ENCODE results near the gene MACROD2. TPM values are rescaled to one million over a fixed set of nuclear protein-coding genes. Genes with fewer than 3 reads are reported as not detected.

Gene MACROD2
- total and polyA plus RNA-seq, 2 experiments from 2014 or later = 2.8 to 4.3 TPM

DNA sequence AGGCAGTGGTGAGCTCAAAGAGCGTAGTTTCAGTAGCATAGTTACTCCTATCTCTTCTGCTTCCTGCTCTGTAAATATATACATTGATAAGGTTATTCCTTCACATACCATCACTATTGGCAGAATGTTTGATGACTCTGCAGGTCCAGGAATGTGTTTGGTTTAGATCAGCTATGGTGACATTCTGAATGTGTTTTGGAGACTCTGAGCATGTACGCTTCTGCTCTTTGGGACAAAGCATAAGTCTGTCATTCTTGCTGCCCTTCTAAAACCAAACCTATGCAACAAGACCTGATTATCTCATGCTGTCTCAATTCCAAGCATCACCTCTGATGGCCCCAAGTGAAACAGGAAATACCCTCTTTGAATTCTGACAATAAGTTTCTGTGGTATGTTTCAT lies 1503.6 kb downstream of the MACROD2 start:
- Mint-ChIP-seq H3K27me3 (ENCODE audit: insufficient read depth, low read depth, poor library complexity) (peaks cover 3% of the 10 kb centered on the region), H3K4me1 (peaks cover 14% of the 10 kb centered on the region), H3K27ac (no peak overlapping the region), H3K4me3 (no peak overlapping the region), H3K9me3 (peaks cover 7% of the 10 kb centered on the region; the same call in 1 of the 3 replicates), H3K36me3 (ENCODE audit: low read depth) (peaks cover 6% of the 10 kb centered on the region; the same call in 1 of the 3 replicates)
- Histone ChIP-seq H3K9me2 (ENCODE audit: insufficient read depth) (peaks cover 5% of the 10 kb centered on the region), H3K27me3 (ENCODE audit: insufficient read depth) (no peaks in the 10 kb centered on the region), H3F3A (replicated peaks; ENCODE audit: low read depth) (no peaks in the 10 kb centered on the region), H4K20me1 (replicated peaks; ENCODE audit: insufficient read depth) (no peaks in the 10 kb centered on the region), H3K27ac (ENCODE audit: low read depth) (no peak overlapping the region), H3K36me3 (ENCODE audit: insufficient read depth) (no peaks in the 10 kb centered on the region), H3K4me3 (no peak overlapping the region), H3K4me1 (ENCODE audit: insufficient read depth) (no peaks in the 10 kb centered on the region), H3K4me2 (no peak overlapping the region), H3K79me2 (replicated peaks; ENCODE audit: insufficient read depth) (no peaks in the 10 kb centered on the region), H2AFZ (no peak overlapping the region)
- TF ChIP-seq, protein P1, sequence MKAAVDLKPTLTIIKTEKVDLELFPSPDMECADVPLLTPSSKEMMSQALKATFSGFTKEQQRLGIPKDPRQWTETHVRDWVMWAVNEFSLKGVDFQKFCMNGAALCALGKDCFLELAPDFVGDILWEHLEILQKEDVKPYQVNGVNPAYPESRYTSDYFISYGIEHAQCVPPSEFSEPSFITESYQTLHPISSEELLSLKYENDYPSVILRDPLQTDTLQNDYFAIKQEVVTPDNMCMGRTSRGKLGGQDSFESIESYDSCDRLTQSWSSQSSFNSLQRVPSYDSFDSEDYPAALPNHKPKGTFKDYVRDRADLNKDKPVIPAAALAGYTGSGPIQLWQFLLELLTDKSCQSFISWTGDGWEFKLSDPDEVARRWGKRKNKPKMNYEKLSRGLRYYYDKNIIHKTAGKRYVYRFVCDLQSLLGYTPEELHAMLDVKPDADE (IDR thresholded peaks at IDR 0.05) = no peak
- no peak for TF ChIP-seq NANOG (IDR thresholded peaks at IDR 0.05; ENCODE audit: borderline replicate concordance)
- no peak for TF ChIP-seq JUNB (IDR thresholded peaks at IDR 0.05; ENCODE audit: unreplicated experiment)
- TF ChIP-seq, protein P2, sequence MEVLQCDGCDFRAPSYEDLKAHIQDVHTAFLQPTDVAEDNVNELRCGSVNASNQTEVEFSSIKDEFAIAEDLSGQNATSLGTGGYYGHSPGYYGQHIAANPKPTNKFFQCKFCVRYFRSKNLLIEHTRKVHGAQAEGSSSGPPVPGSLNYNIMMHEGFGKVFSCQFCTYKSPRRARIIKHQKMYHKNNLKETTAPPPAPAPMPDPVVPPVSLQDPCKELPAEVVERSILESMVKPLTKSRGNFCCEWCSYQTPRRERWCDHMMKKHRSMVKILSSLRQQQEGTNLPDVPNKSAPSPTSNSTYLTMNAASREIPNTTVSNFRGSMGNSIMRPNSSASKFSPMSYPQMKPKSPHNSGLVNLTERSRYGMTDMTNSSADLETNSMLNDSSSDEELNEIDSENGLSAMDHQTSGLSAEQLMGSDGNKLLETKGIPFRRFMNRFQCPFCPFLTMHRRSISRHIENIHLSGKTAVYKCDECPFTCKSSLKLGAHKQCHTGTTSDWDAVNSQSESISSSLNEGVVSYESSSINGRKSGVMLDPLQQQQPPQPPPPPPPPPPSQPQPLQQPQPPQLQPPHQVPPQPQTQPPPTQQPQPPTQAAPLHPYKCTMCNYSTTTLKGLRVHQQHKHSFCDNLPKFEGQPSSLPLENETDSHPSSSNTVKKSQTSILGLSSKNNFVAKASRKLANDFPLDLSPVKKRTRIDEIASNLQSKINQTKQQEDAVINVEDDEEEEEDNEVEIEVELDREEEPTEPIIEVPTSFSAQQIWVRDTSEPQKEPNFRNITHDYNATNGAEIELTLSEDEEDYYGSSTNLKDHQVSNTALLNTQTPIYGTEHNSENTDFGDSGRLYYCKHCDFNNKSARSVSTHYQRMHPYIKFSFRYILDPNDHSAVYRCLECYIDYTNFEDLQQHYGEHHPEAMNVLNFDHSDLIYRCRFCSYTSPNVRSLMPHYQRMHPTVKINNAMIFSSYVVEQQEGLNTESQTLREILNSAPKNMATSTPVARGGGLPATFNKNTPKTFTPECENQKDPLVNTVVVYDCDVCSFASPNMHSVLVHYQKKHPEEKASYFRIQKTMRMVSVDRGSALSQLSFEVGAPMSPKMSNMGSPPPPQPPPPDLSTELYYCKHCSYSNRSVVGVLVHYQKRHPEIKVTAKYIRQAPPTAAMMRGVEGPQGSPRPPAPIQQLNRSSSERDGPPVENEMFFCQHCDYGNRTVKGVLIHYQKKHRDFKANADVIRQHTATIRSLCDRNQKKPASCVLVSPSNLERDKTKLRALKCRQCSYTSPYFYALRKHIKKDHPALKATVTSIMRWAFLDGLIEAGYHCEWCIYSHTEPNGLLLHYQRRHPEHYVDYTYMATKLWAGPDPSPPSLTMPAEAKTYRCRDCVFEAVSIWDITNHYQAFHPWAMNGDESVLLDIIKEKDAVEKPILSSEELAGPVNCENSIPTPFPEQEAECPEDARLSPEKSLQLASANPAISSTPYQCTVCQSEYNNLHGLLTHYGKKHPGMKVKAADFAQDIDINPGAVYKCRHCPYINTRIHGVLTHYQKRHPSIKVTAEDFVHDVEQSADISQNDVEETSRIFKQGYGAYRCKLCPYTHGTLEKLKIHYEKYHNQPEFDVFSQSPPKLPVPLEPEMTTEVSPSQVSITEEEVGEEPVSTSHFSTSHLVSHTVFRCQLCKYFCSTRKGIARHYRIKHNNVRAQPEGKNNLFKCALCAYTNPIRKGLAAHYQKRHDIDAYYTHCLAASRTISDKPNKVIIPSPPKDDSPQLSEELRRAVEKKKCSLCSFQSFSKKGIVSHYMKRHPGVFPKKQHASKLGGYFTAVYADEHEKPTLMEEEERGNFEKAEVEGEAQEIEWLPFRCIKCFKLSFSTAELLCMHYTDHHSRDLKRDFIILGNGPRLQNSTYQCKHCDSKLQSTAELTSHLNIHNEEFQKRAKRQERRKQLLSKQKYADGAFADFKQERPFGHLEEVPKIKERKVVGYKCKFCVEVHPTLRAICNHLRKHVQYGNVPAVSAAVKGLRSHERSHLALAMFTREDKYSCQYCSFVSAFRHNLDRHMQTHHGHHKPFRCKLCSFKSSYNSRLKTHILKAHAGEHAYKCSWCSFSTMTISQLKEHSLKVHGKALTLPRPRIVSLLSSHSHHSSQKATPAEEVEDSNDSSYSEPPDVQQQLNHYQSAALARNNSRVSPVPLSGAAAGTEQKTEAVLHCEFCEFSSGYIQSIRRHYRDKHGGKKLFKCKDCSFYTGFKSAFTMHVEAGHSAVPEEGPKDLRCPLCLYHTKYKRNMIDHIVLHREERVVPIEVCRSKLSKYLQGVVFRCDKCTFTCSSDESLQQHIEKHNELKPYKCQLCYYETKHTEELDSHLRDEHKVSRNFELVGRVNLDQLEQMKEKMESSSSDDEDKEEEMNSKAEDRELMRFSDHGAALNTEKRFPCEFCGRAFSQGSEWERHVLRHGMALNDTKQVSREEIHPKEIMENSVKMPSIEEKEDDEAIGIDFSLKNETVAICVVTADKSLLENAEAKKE (CRISPR knock-in tag; IDR thresholded peaks at IDR 0.05) = no peak
- no peak for TF ChIP-seq EZH2 (IDR thresholded peaks at IDR 0.05; ENCODE audit: low read depth, unreplicated experiment)
- TF ChIP-seq, protein P3, sequence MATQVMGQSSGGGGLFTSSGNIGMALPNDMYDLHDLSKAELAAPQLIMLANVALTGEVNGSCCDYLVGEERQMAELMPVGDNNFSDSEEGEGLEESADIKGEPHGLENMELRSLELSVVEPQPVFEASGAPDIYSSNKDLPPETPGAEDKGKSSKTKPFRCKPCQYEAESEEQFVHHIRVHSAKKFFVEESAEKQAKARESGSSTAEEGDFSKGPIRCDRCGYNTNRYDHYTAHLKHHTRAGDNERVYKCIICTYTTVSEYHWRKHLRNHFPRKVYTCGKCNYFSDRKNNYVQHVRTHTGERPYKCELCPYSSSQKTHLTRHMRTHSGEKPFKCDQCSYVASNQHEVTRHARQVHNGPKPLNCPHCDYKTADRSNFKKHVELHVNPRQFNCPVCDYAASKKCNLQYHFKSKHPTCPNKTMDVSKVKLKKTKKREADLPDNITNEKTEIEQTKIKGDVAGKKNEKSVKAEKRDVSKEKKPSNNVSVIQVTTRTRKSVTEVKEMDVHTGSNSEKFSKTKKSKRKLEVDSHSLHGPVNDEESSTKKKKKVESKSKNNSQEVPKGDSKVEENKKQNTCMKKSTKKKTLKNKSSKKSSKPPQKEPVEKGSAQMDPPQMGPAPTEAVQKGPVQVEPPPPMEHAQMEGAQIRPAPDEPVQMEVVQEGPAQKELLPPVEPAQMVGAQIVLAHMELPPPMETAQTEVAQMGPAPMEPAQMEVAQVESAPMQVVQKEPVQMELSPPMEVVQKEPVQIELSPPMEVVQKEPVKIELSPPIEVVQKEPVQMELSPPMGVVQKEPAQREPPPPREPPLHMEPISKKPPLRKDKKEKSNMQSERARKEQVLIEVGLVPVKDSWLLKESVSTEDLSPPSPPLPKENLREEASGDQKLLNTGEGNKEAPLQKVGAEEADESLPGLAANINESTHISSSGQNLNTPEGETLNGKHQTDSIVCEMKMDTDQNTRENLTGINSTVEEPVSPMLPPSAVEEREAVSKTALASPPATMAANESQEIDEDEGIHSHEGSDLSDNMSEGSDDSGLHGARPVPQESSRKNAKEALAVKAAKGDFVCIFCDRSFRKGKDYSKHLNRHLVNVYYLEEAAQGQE (IDR thresholded peaks at IDR 0.05; ENCODE audit: unreplicated experiment) = no peak
- no peak for TF ChIP-seq STAT1 (IDR thresholded peaks at IDR 0.05; ENCODE audit: unreplicated experiment)
- no peak for TF ChIP-seq ZNF114 (CRISPR knock-in tag; IDR thresholded peaks at IDR 0.05)
- TF ChIP-seq EZH2phosphoT487 (IDR thresholded peaks at IDR 0.05; ENCODE audit: unreplicated experiment) = no peak
- TF ChIP-seq, protein P4, sequence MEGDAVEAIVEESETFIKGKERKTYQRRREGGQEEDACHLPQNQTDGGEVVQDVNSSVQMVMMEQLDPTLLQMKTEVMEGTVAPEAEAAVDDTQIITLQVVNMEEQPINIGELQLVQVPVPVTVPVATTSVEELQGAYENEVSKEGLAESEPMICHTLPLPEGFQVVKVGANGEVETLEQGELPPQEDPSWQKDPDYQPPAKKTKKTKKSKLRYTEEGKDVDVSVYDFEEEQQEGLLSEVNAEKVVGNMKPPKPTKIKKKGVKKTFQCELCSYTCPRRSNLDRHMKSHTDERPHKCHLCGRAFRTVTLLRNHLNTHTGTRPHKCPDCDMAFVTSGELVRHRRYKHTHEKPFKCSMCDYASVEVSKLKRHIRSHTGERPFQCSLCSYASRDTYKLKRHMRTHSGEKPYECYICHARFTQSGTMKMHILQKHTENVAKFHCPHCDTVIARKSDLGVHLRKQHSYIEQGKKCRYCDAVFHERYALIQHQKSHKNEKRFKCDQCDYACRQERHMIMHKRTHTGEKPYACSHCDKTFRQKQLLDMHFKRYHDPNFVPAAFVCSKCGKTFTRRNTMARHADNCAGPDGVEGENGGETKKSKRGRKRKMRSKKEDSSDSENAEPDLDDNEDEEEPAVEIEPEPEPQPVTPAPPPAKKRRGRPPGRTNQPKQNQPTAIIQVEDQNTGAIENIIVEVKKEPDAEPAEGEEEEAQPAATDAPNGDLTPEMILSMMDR (conservative IDR thresholded peaks at IDR 0.05; ENCODE audit: low read depth in 2 of 2) = no peak
- TF ChIP-seq ZNF331 (CRISPR knock-in tag; IDR thresholded peaks at IDR 0.05; ENCODE audit: low read depth) = no peak
- TF ChIP-seq POLR2AphosphoS5 (IDR thresholded peaks at IDR 0.05; ENCODE audit: low read depth) = no peak
- no peak for TF ChIP-seq CREB1 (CRISPR knock-in tag; IDR thresholded peaks at IDR 0.05; ENCODE audit: low read depth)
- ATAC-seq (no peak), DNase-seq (ENCODE audit: low spot score) (no peak)

Measured in GM23338 (cell line).